ENCODE results near the gene ESRRG. TPM values are rescaled to one million over a fixed set of nuclear protein-coding genes. Genes with fewer than 3 reads are reported as not detected.

Gene ESRRG
- total and polyA plus RNA-seq, 2 experiments from 2014 or later, result 1.2 to 1.7 TPM

DNA sequence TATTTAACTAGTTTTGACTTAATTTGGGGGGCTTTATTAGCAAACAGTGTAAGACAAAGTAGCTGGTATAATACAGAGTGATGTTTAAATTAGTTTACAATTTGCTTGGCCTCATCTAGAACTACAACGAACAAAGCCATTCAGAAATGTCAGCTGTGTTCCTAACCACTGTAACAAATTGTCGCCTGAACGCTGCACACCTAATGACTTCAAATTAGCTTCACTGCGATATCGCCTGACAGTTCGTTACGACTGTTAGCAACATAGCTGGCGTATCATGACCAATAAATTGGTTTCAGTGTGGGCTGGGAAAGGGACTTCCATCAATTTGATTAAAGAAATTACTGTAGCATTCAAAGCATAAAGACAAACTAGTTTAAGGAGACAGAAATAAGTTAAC lies 160.1 kb downstream of the ESRRG start (continued):
- no peak for TF ChIP-seq ZNF331 (CRISPR knock-in tag; IDR thresholded peaks at IDR 0.05; ENCODE audit: low read depth)

DNA sequence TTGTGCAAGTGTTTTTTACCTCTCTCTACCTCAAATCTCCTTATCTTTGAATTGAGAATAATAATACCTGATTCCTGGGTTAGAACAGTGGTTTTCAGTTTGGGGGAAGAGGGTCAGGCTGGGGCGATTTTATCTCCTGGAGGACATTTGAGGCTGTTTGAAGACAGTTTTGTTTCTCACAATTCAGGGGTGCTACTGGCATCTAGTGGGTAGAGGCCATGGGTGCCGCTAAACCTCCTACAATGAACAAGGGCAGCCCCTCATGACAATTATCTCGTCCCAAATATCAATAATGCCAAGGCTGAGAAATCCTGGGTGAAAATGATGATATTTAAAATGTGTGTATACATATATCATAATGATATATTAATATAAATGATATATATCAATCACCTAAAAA lies 160.8 kb downstream of the ESRRG start:
- no peak overlapping the region; the same call in 1 of the 2 replicates for H3K27ac Mint-ChIP-seq
- TF ChIP-seq, protein P1, sequence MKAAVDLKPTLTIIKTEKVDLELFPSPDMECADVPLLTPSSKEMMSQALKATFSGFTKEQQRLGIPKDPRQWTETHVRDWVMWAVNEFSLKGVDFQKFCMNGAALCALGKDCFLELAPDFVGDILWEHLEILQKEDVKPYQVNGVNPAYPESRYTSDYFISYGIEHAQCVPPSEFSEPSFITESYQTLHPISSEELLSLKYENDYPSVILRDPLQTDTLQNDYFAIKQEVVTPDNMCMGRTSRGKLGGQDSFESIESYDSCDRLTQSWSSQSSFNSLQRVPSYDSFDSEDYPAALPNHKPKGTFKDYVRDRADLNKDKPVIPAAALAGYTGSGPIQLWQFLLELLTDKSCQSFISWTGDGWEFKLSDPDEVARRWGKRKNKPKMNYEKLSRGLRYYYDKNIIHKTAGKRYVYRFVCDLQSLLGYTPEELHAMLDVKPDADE (IDR thresholded peaks at IDR 0.05), result no peak
- TF ChIP-seq NANOG (IDR thresholded peaks at IDR 0.05; ENCODE audit: borderline replicate concordance) (no peak), CREB1 (CRISPR knock-in tag; IDR thresholded peaks at IDR 0.05; ENCODE audit: low read depth) (no peak), CTCF (conservative IDR thresholded peaks at IDR 0.05; ENCODE audit: low read depth in 2 of 2) (peak; percentile 41 to 60; a peak in 3 of 4 replicates)
- ATAC-seq (peak; percentile 62), DNase-seq (ENCODE audit: low spot score) (peak; percentile 41)
- H3K27me3 ChIP-seq (ENCODE audit: insufficient read depth), result no peaks in the 10 kb centered on the region
- H4K20me1 ChIP-seq (replicated peaks; ENCODE audit: insufficient read depth), result no peaks in the 10 kb centered on the region
- H3K4me3 ChIP-seq, result no peak overlapping the region
- no peak overlapping the region for H2AFZ ChIP-seq
- H3K9me3 Mint-ChIP-seq, result no peaks in the 10 kb centered on the region
- no peaks in the 10 kb centered on the region for H3K36me3 ChIP-seq (ENCODE audit: insufficient read depth)
- H3K79me2 ChIP-seq (replicated peaks; ENCODE audit: insufficient read depth), result no peaks in the 10 kb centered on the region
- H3K4me1 Mint-ChIP-seq, result no peaks in the 10 kb centered on the region
- H3K4me1 ChIP-seq (ENCODE audit: insufficient read depth), result no peaks in the 10 kb centered on the region
- no peaks in the 10 kb centered on the region for H3F3A ChIP-seq (replicated peaks; ENCODE audit: low read depth)
- no peaks in the 10 kb centered on the region for H3K36me3 Mint-ChIP-seq (ENCODE audit: low read depth)
- no peak overlapping the region for H3K27ac ChIP-seq (ENCODE audit: low read depth)
- no peaks in the 10 kb centered on the region for H3K9me2 ChIP-seq (ENCODE audit: insufficient read depth)
- no peaks in the 10 kb centered on the region for H3K27me3 Mint-ChIP-seq (ENCODE audit: insufficient read depth, low read depth, poor library complexity)
- H3K4me3 Mint-ChIP-seq, result no peak overlapping the region
- no peak overlapping the region for H3K4me2 ChIP-seq

GRCh38 chr1:216560527-216560926 lies 162.7 kb downstream of the ESRRG start:
- Mint-ChIP-seq H3K4me3 (no peak overlapping the region), H3K27me3 (ENCODE audit: insufficient read depth, low read depth, poor library complexity) (peaks cover 2% of the 10 kb centered on the region), H3K36me3 (ENCODE audit: low read depth) (no peaks in the 10 kb centered on the region), H3K27ac (no peak overlapping the region), H3K9me3 (no peaks in the 10 kb centered on the region), H3K4me1 (no peaks in the 10 kb centered on the region)
- H3K9me2 ChIP-seq (ENCODE audit: insufficient read depth), result no peaks in the 10 kb centered on the region
- no peak overlapping the region for H3K4me3 ChIP-seq
- H3K27me3 ChIP-seq (ENCODE audit: insufficient read depth), result no peaks in the 10 kb centered on the region
- no peak overlapping the region for H3K27ac ChIP-seq (ENCODE audit: low read depth)
- DNase-seq (ENCODE audit: low spot score) (no peak), ATAC-seq (no peak)
- H2AFZ ChIP-seq, result no peak overlapping the region
- H3K4me1 ChIP-seq (ENCODE audit: insufficient read depth), result no peaks in the 10 kb centered on the region
- no peaks in the 10 kb centered on the region for H4K20me1 ChIP-seq (replicated peaks; ENCODE audit: insufficient read depth)
- H3F3A ChIP-seq (replicated peaks; ENCODE audit: low read depth), result no peaks in the 10 kb centered on the region
- H3K36me3 ChIP-seq (ENCODE audit: insufficient read depth), result no peaks in the 10 kb centered on the region
- H3K79me2 ChIP-seq (replicated peaks; ENCODE audit: insufficient read depth), result no peaks in the 10 kb centered on the region
- TF ChIP-seq STAT1 (IDR thresholded peaks at IDR 0.05; ENCODE audit: unreplicated experiment) (no peak), EZH2phosphoT487 (IDR thresholded peaks at IDR 0.05; ENCODE audit: unreplicated experiment) (no peak)
- H3K4me2 ChIP-seq, result no peak overlapping the region

Measured in GM23338 (cell line).